T47D (cell line): ENCODE results near the gene THRSP.
"Not testable (repeated sequence)": the region's sequence is repeated elsewhere in the genome, so short reads cannot be mapped to it uniquely, and the experiment has no call there.

Experiments
- DNase-seq, 2 experiments: peaks; one replicate each; pipeline versions ENCODE4 v3.0.0 to v3.0.0-alpha.2; 2011 to 2012; ENCODE audit warnings: low read depth in 1 of 2, low spot score in 1 of 2
- JUND ChIP-seq: IDR thresholded peaks from 2 replicates; pipeline ENCODE4 v1.6.1; 2012; ENCODE audit warnings: low read depth
- in situ Hi-C: cut with HindIII; loops from 2 replicates; pipeline ENCODE4 v1.10.0; 2016; ENCODE audit warnings: low sequenced_read_pairs, low pct_unique_long_range_greater_than_20kb

The THRSP gene, protein sequence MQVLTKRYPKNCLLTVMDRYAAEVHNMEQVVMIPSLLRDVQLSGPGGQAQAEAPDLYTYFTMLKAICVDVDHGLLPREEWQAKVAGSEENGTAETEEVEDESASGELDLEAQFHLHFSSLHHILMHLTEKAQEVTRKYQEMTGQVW

GRCh38 chr11:78063440-78064181, at the start of gene THRSP:
TSS of gene THRSP (plus strand) at chr11:78063861. CDS start at chr11:78063882, 21 bp downstream.
- no peak for TF ChIP-seq JUND
- DNase-seq: peak in 1 of 2 experiments; percentile 54
- in situ Hi-C loops: no loop called here

- DNase-seq, in situ Hi-C loops: not testable (repeated sequence)
These were observed 48.6 kb upstream of the THRSP start for GRCh38 chr11:78014937-78015520.

DNA sequence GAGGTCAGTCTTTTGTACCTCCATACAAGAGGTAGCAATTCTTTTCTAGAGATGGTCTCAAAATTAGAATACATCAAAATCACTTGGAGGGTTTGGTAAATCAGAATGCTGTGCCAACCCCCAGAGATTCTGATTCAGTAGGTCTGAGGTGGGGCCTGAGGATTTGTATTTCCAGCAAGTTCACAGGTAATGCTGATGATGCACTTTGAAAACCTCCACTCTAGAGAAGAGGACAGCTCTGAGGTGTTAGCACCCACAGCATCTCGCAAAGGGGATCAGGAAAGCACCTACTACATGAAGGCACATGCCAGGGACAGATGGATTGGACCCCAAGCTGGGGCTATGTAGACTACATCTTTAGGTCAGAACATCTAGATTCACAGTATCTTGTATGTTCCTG, 47.8 kb upstream of the THRSP start:
- in situ Hi-C loops: no loop called here
- DNase-seq: no peak
- TF ChIP-seq JUND: no peak

GRCh38 chr11:78019808-78020207, 43.9 kb upstream of the THRSP start:
- in situ Hi-C loops: no loop called here
- DNase-seq: no peak
- no peak for TF ChIP-seq JUND

DNA sequence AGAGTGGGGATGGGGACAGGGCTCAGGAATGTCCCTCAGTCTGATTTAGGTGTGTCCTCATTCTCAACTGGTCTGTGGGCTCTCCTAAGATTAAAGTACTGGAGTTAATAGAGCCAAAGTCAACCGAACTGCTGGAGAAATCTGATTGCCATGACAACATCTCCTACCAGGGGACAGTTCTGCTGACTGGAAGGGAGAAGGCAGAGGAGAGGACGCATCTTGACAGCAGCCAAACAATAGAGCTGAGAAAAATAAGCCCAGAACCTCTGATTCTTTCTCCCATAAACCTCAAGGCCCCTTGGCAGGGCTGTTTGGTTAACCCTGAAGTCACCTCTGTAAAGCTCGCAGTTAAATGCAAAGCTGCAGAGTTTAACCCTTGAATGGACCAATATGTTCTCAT, 43.4 kb upstream of the THRSP start:
- in situ Hi-C loops: no loop called here
- TF ChIP-seq JUND: no peak
- no peak for DNase-seq

- in situ Hi-C loops: no loop called here
- DNase-seq: no peak
- TF ChIP-seq JUND: no peak
These were observed 42.0 kb upstream of the THRSP start for GRCh38 chr11:78021611-78022010.

DNA sequence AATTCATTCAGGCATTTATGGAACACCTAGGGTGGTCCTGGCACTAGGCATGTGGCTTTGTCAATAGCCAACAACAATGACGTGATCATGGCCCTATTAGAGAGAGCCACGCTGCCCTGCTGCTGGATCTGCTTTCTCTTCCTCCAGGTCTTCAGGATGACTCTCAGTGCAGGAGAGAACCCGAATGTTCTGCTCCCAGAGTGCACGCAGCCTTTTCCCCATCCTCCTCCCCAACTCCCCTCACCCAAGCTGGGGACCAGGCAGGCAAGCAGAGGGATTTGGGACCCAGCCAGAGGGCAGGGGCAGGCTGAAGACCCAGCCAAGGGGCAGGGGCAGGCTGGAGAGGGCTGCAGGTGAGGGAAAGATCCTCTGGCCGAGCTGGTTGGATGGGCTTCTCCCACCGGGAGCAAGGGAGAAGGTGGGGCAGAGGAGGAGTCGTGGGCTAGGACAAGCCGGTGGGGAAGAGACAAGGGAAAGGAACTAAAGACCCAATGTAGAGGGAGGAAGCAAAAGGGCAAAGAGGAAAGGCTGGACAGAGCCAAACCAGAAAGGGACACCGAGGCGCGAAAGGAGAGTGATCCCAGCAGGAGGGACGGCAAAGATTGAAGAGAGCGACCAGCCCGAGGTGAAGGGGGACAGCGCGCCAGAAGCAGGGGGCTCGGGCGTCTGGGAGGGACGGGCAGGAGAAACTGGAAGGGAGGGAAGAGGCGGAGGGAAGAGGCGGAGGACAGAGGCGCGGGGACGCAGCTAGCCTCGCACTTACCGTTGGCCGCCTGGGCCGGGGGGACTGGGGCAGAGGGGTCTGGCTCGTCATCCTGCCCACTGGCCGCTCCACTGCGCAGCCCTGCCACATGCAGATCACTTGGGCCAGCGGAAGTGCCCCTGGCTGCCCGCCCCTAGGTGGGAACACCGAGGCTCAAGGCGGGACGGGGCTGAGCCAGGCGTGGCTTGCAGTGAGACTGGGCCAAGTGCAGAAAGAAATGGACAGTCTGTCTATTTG, 41.0 kb upstream of the THRSP start, which contains the start of gene KCTD14:
KCTD14 (minus strand) TSS at position 880 of the 1,000 bp plus-strand sequence; CDS start at position 853, 27 bp downstream.
- in situ Hi-C loops: no loop called here
- TF ChIP-seq JUND: no peak
- DNase-seq: no peak

GRCh38 chr11:78023426-78023825, 40.2 kb upstream of the THRSP start:
- no peak for DNase-seq
- in situ Hi-C loops: no loop called here
- TF ChIP-seq JUND: no peak

DNA sequence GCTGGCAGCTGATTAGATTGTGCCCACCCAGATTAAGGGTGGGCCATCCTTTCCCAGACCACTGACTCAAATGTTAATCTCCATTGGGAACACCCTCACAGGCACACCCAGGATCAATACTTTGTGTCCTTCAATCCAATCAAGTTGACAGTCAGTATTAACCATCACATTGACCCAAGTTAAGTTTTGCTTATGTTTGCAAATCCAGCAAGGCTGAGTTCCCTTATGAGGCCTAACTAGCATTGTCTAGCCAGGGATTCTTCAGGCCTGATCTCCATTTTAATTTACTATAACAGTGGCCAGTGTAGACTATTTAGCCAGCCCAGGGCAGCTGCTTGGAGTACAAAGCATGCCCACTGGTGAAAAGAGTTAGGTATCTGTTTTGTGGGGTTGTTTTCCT, 38.3 kb upstream of the THRSP start:
- DNase-seq: no peak
- in situ Hi-C loops: no loop called here
- TF ChIP-seq JUND: no peak

- in situ Hi-C loops: no loop called here
- DNase-seq: no peak
- TF ChIP-seq JUND: no peak
These were observed 35.9 kb upstream of the THRSP start for GRCh38 chr11:78027759-78028158.

DNA sequence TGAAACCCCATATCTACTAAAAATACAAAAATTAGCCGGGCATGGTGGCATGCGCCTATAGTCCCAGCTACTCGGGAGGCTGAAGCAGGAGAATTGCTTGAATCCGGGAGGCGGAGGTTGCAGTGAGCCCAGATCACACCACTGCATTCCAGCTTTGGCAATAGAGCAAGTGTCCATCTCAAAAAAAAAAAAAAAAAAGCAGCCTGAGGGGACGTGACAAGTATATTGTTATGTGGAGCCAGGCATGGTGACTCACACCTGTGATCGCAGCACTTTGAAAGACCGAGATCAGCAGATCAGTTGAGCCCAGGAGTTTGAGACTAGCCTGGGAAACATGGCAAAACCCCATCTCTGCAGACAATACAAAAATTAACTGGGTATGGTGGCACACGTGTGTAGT, 35.2 kb upstream of the THRSP start:
- DNase-seq, in situ Hi-C loops: not testable (repeated sequence)
